Body of pancreas (tissue), 4 donors: ENCODE data around the gene CPSF3.

Source experiments
- CTCF ChIP-seq, 7 experiments: fragments of 450-650 bp in 4 of 7; fragments of 200-600 bp in 3 of 7; sonication (generic) in 3 of 7; IDR thresholded peaks; one replicate each; pipeline ENCODE4 v1.5.1; 2016 to 2019; ENCODE audit warnings: antibody characterized with exemption in 7 of 7
- POLR2A ChIP-seq, 3 donors: fragments of 450-650 bp; IDR thresholded peaks; one replicate each; pipeline ENCODE4 v1.6.1; 2016; ENCODE audit warnings: antibody characterized with exemption in 3 of 3, mild to moderate bottlenecking in 2 of 3

- no peak for TF ChIP-seq POLR2A (IDR thresholded peaks at IDR 0.05)
- TF ChIP-seq CTCF (IDR thresholded peaks at IDR 0.05) = no peak
Measured at GRCh38 chr2:9406529-9407362, 16.7 kb upstream of the CPSF3 start.
